ENCODE measurements around the gene CAMK2N1. TPM values are rescaled to one million over a fixed set of nuclear protein-coding genes. Genes with fewer than 3 reads are reported as not detected.

CAMK2N1 gene
- polyA plus RNA-seq (2012; ENCODE audit: insufficient read depth, insufficient read length, low read depth) = 50.6 TPM

DNA sequence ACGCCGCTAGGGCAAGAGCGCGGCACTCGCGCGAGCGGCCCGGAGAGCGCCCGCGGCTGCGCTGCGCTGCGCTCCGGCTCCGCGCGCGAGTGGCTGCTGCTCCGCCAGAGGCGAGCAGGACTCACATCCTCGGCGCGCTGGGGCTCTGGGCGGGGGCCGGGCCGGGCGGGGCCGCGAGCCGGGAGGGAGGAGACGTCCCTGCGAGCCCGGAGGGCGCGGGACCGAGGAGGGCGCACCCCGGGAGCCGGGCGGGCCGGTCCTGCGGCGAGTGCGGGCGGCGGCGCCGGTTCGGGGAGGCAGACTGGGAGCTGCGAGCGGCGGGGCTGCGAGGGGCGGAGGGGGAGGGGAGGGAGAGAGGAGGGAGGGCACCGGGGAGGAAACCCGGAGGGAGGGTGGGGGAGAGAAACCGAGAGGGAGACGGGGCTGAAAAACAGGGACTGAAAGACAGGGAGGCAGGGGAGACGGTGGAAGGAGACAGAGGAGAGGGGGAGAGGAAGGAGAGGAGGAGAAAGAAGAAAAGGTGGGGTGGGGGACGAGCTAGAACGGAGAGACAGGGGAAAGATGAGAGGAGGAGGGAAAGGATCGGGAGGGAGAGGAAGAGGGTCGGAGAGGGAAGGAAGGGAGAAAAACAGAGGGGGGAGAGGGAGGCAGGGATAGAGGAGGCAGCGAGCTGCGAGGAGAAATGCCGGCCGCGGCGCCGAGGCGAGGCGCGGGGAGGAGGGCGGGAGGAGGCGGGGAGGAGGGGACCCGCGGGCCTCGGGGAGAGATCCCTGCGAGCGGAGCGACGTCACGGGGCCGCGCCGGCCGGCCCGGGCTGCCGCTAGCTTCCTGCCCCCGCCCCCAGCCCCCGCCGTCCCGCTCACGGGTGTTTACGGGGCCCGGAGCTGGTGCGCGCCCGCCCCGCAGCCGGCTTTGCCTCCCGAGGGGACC, at the start of gene CAMK2N1:
Gene CAMK2N1 (minus strand): TSS at position 684 of the 930 bp plus-strand sequence. CDS start 831 bp downstream, outside the sequence.
- Histone ChIP-seq H3K36me3 (no peaks in the 10 kb centered on the region), H3K9me3 (no peaks in the 10 kb centered on the region), H3K4me3 (ENCODE audit: low read depth, low read length) (peak within 1 kb of the TSS; percentile 61), H3K4me1 (no peaks in the 10 kb centered on the region), H3K27me3 (peaks cover 21% of the 10 kb centered on the region)
- TF ChIP-seq, protein P1, sequence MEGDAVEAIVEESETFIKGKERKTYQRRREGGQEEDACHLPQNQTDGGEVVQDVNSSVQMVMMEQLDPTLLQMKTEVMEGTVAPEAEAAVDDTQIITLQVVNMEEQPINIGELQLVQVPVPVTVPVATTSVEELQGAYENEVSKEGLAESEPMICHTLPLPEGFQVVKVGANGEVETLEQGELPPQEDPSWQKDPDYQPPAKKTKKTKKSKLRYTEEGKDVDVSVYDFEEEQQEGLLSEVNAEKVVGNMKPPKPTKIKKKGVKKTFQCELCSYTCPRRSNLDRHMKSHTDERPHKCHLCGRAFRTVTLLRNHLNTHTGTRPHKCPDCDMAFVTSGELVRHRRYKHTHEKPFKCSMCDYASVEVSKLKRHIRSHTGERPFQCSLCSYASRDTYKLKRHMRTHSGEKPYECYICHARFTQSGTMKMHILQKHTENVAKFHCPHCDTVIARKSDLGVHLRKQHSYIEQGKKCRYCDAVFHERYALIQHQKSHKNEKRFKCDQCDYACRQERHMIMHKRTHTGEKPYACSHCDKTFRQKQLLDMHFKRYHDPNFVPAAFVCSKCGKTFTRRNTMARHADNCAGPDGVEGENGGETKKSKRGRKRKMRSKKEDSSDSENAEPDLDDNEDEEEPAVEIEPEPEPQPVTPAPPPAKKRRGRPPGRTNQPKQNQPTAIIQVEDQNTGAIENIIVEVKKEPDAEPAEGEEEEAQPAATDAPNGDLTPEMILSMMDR (IDR thresholded peaks at IDR 0.05; ENCODE audit: low read depth, low read length) = no peak
- peak; percentile 58 for DNase-seq

- TF ChIP-seq, protein P1 (IDR thresholded peaks at IDR 0.05; ENCODE audit: low read depth, low read length) = no peak
- no peaks in the 10 kb centered on the region for H3K4me1 ChIP-seq
- no peak for DNase-seq
- H3K36me3 ChIP-seq = no peaks in the 10 kb centered on the region
- H3K27me3 ChIP-seq = no peaks in the 10 kb centered on the region
- H3K9me3 ChIP-seq = no peaks in the 10 kb centered on the region
- no peak overlapping the region for H3K4me3 ChIP-seq (ENCODE audit: low read depth, low read length)
These were observed 48.8 kb upstream of the CAMK2N1 start for GRCh38 chr1:20534659-20535417.

DNA sequence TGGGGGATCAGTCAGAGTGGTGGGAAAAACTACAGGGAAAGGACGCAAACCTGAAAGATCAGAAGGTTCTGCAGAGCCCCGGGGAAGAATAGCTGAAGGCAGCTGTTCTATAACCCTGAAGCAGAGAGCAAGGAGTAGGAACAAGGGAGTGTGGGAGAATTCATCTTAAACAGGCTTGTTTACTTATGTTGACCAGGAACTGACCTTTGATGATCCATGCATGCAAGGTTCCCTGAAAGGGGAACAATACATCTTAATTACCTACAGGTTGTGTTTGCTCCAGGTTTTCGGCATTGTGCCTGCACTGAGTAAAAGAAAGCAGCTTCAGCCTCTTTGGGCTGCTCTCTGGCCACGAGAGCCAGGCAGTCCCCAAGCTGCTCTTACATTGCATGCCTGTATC, 47.6 kb upstream of the CAMK2N1 start:
- Histone ChIP-seq H3K4me1 (no peaks in the 10 kb centered on the region), H3K36me3 (no peaks in the 10 kb centered on the region), H3K4me3 (ENCODE audit: low read depth, low read length) (no peak overlapping the region), H3K27me3 (no peaks in the 10 kb centered on the region), H3K9me3 (no peaks in the 10 kb centered on the region)
- TF ChIP-seq, protein P1 (IDR thresholded peaks at IDR 0.05; ENCODE audit: low read depth, low read length) = no peak
- no peak for DNase-seq

DNA sequence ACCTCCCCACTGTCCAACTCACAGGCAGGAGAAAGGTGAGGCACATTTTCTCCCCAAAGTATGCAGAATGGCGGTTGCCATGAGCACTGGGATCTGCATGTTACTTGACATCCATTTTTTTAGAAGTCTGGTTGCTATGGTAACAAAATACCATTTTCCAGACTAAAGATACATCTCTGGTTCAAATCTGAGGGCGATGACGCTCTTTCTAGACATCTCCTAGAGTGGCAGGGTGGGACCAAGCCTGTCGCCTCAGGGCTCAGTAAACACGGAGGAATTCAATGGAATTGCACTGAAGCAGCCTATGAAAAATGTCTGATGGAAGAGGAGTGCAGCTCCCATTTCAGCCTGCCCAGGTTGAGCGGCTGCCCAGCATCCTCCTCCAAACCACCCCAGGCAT, 44.9 kb upstream of the CAMK2N1 start:
- H3K27me3 ChIP-seq = no peaks in the 10 kb centered on the region
- DNase-seq = no peak
- TF ChIP-seq, protein P1 (IDR thresholded peaks at IDR 0.05; ENCODE audit: low read depth, low read length) = no peak
- H3K4me3 ChIP-seq (ENCODE audit: low read depth, low read length) = no peak overlapping the region
- H3K9me3 ChIP-seq = no peaks in the 10 kb centered on the region
- H3K36me3 ChIP-seq = no peaks in the 10 kb centered on the region
- H3K4me1 ChIP-seq = no peaks in the 10 kb centered on the region

- TF ChIP-seq, protein P1 (IDR thresholded peaks at IDR 0.05; ENCODE audit: low read depth, low read length) = no peak
- no peaks in the 10 kb centered on the region for H3K36me3 ChIP-seq
- H3K4me3 ChIP-seq (ENCODE audit: low read depth, low read length) = no peak overlapping the region
- H3K4me1 ChIP-seq = no peaks in the 10 kb centered on the region
- no peaks in the 10 kb centered on the region for H3K9me3 ChIP-seq
- DNase-seq = no peak
- no peaks in the 10 kb centered on the region for H3K27me3 ChIP-seq
These were observed 44.3 kb upstream of the CAMK2N1 start for GRCh38 chr1:20530306-20530705.

Measured in BE2C (cell line).